Upper lobe of left lung (tissue), 4 donors: ENCODE measurements around the gene HTRA3.

Source experiments
- EP300 ChIP-seq, 4 donors: sonication (generic); formaldehyde crosslinking; IDR thresholded peaks; one replicate each; pipeline ENCODE4 v1.5.1; 2017; ENCODE audit warnings: antibody characterized with exemption in 4 of 4, control low read depth in 2 of 4
- POLR2A ChIP-seq, 4 donors: fragments of 450-650 bp; IDR thresholded peaks; one replicate each; pipeline ENCODE4 v1.5.1; 2016 to 2017; ENCODE audit warnings: antibody characterized with exemption in 4 of 4, mild to moderate bottlenecking in 2 of 4
- POLR2AphosphoS5 ChIP-seq, 2 donors: sonication (generic); formaldehyde crosslinking; IDR thresholded peaks; one replicate each; pipeline ENCODE4 v1.5.1; 2017; ENCODE audit warnings: antibody characterized with exemption in 2 of 2
- TF ChIP-seq, protein P1 (sequence below), 6 experiments: fragments of 450-650 bp in 4 of 6; fragments of 200-600 bp in 2 of 6; sonication (generic) in 2 of 6; IDR thresholded peaks; one replicate each; pipeline ENCODE4 v1.5.1; 2016 to 2019; ENCODE audit warnings: antibody characterized with exemption in 6 of 6

DNA sequence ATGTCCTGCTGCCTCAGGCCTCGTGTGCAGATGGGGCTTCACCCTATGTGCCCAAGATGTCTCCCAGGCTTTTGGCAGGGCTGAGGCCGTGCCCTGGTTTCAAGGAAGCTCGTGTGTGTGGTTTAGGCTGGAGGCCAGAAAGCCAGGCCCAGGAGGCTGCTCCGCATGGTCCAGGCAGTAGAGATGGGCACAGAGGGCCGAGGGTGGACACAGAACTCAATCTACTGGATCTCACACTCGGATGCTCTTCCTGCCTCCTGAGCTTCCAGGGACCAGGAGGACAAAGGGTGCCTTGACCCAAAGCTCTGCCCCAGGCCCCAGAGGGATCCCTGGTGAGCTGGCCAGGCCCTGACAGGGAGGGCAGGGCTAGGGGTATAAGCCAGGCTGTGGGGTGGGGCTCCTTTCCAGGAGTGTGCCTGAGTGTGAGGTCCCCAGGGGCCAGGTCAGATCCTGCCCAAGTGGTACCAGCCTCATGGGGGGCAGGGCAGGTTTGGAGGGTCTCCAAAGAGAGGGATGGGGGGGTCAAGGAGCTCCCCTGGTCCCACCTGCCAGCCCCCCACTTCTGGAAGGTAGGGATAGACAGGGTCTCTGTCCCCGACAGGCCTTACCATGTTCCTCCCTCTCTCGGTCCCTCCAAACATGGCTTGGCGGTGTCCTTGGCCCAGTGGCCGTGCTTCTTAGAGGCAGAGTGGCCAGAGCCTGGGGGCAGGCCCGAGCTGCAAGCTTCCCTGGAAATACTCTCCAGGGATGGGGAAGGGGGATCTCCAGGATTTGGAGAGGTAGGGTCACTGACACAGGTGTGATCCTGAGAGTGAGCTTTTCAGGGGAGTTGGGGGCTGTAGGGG, 23.8 kb downstream of the HTRA3 start:
- TF ChIP-seq POLR2A (IDR thresholded peaks at IDR 0.05) = no peak
- no peak for TF ChIP-seq POLR2AphosphoS5 (IDR thresholded peaks at IDR 0.05)
- TF ChIP-seq, protein P1, sequence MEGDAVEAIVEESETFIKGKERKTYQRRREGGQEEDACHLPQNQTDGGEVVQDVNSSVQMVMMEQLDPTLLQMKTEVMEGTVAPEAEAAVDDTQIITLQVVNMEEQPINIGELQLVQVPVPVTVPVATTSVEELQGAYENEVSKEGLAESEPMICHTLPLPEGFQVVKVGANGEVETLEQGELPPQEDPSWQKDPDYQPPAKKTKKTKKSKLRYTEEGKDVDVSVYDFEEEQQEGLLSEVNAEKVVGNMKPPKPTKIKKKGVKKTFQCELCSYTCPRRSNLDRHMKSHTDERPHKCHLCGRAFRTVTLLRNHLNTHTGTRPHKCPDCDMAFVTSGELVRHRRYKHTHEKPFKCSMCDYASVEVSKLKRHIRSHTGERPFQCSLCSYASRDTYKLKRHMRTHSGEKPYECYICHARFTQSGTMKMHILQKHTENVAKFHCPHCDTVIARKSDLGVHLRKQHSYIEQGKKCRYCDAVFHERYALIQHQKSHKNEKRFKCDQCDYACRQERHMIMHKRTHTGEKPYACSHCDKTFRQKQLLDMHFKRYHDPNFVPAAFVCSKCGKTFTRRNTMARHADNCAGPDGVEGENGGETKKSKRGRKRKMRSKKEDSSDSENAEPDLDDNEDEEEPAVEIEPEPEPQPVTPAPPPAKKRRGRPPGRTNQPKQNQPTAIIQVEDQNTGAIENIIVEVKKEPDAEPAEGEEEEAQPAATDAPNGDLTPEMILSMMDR (IDR thresholded peaks at IDR 0.05) = no peak
- no peak for TF ChIP-seq EP300 (IDR thresholded peaks at IDR 0.05)
